ENCODE measurements around the gene STAT2. TPM values are rescaled to one million over a fixed set of nuclear protein-coding genes. Genes with fewer than 3 reads are reported as not detected.
A peak's percentile ranks its signal among the peaks of the same experiment; 100 is the strongest.

Gene STAT2
- total and polyA plus RNA-seq, 9 of the 15 experiments (the other 6 are each of a cell fraction or from before 2014, with no cell fraction given) = 15.5 to 46.9 (median 40.1) TPM

- 0 out of 2 replicates have a peak, but pooled peaks have one; percentile 46 for TF ChIP-seq ZHX1 (conservative IDR thresholded peaks at IDR 0.05; ENCODE audit: low read length)
- TF ChIP-seq, protein P1, sequence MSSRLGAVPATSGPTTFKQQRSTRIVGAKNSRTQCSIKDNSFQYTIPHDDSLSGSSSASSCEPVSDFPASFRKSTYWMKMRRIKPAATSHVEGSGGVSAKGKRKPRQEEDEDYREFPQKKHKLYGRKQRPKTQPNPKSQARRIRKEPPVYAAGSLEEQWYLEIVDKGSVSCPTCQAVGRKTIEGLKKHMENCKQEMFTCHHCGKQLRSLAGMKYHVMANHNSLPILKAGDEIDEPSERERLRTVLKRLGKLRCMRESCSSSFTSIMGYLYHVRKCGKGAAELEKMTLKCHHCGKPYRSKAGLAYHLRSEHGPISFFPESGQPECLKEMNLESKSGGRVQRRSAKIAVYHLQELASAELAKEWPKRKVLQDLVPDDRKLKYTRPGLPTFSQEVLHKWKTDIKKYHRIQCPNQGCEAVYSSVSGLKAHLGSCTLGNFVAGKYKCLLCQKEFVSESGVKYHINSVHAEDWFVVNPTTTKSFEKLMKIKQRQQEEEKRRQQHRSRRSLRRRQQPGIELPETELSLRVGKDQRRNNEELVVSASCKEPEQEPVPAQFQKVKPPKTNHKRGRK (tag; IDR thresholded peaks at IDR 0.05) = no peak
- TF ChIP-seq, protein P2, sequence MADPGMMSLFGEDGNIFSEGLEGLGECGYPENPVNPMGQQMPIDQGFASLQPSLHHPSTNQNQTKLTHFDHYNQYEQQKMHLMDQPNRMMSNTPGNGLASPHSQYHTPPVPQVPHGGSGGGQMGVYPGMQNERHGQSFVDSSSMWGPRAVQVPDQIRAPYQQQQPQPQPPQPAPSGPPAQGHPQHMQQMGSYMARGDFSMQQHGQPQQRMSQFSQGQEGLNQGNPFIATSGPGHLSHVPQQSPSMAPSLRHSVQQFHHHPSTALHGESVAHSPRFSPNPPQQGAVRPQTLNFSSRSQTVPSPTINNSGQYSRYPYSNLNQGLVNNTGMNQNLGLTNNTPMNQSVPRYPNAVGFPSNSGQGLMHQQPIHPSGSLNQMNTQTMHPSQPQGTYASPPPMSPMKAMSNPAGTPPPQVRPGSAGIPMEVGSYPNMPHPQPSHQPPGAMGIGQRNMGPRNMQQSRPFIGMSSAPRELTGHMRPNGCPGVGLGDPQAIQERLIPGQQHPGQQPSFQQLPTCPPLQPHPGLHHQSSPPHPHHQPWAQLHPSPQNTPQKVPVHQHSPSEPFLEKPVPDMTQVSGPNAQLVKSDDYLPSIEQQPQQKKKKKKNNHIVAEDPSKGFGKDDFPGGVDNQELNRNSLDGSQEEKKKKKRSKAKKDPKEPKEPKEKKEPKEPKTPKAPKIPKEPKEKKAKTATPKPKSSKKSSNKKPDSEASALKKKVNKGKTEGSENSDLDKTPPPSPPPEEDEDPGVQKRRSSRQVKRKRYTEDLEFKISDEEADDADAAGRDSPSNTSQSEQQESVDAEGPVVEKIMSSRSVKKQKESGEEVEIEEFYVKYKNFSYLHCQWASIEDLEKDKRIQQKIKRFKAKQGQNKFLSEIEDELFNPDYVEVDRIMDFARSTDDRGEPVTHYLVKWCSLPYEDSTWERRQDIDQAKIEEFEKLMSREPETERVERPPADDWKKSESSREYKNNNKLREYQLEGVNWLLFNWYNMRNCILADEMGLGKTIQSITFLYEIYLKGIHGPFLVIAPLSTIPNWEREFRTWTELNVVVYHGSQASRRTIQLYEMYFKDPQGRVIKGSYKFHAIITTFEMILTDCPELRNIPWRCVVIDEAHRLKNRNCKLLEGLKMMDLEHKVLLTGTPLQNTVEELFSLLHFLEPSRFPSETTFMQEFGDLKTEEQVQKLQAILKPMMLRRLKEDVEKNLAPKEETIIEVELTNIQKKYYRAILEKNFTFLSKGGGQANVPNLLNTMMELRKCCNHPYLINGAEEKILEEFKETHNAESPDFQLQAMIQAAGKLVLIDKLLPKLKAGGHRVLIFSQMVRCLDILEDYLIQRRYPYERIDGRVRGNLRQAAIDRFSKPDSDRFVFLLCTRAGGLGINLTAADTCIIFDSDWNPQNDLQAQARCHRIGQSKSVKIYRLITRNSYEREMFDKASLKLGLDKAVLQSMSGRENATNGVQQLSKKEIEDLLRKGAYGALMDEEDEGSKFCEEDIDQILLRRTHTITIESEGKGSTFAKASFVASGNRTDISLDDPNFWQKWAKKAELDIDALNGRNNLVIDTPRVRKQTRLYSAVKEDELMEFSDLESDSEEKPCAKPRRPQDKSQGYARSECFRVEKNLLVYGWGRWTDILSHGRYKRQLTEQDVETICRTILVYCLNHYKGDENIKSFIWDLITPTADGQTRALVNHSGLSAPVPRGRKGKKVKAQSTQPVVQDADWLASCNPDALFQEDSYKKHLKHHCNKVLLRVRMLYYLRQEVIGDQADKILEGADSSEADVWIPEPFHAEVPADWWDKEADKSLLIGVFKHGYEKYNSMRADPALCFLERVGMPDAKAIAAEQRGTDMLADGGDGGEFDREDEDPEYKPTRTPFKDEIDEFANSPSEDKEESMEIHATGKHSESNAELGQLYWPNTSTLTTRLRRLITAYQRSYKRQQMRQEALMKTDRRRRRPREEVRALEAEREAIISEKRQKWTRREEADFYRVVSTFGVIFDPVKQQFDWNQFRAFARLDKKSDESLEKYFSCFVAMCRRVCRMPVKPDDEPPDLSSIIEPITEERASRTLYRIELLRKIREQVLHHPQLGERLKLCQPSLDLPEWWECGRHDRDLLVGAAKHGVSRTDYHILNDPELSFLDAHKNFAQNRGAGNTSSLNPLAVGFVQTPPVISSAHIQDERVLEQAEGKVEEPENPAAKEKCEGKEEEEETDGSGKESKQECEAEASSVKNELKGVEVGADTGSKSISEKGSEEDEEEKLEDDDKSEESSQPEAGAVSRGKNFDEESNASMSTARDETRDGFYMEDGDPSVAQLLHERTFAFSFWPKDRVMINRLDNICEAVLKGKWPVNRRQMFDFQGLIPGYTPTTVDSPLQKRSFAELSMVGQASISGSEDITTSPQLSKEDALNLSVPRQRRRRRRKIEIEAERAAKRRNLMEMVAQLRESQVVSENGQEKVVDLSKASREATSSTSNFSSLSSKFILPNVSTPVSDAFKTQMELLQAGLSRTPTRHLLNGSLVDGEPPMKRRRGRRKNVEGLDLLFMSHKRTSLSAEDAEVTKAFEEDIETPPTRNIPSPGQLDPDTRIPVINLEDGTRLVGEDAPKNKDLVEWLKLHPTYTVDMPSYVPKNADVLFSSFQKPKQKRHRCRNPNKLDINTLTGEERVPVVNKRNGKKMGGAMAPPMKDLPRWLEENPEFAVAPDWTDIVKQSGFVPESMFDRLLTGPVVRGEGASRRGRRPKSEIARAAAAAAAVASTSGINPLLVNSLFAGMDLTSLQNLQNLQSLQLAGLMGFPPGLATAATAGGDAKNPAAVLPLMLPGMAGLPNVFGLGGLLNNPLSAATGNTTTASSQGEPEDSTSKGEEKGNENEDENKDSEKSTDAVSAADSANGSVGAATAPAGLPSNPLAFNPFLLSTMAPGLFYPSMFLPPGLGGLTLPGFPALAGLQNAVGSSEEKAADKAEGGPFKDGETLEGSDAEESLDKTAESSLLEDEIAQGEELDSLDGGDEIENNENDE (IDR thresholded peaks at IDR 0.05; ENCODE audit: low read depth, low read length) = no peak
- no peak for TF ChIP-seq ZNF280B (CRISPR knock-in tag; IDR thresholded peaks at IDR 0.05)
- TF ChIP-seq NONO (IDR thresholded peaks at IDR 0.05; ENCODE audit: low read depth in 2 of 2, low read length in 1 of 2) = no peak; a peak in 1 of 4 replicates
- TF ChIP-seq, protein P3, sequence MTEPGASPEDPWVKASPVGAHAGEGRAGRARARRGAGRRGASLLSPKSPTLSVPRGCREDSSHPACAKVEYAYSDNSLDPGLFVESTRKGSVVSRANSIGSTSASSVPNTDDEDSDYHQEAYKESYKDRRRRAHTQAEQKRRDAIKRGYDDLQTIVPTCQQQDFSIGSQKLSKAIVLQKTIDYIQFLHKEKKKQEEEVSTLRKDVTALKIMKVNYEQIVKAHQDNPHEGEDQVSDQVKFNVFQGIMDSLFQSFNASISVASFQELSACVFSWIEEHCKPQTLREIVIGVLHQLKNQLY (CRISPR knock-in tag; conservative IDR thresholded peaks at IDR 0.05) = no peak; a peak in 1 of 4 replicates
Measured at GRCh38 chr12:56315622-56316473, 44.1 kb downstream of the STAT2 start, which contains the start of gene CNPY2 (continued).

Measured in K562 (cell line).